Measurements from ENCODE around the gene GPC3.

GPC3 gene

DNA sequence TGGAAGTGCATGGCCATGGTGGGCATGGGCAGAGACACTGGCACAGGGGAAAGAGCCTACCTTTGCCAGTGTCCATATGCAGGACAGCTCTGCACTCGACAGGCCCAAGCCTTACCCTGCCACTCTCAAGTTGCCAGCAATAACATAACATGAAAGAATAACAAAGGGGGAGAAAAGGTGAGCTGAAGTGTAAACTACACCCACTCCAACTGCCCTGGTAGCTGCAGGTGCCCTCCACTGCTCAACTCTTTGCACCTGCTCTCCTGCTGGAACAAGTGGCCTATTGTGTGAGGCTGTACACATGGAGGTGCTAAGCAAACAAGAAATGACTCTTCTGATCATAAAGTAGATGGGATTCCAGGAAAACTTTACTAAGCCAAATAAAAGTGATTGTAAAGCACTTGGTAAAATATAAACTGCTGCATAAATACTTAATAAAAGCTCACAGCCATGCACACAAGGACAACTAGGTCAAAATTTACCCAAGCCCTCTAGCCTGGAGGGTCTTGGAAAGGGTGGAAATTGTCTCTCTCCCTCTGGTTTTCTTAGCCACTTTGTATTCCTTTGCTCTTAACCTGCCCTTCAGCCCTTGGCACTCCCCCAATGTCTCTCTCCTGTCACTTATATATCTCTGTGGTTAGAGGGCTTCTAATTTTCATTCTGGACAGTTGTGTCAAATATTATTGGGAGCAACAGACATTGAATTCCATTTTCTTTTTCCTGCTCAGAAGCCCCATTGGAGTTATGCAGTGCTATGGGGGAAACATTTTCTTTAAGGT, 308.9 kb downstream of the GPC3 start:
- H3K4me3 ChIP-seq: no peak overlapping the region
- no peaks in the 10 kb centered on the region for H3K27me3 ChIP-seq
- H3K36me3 ChIP-seq: no peaks in the 10 kb centered on the region
- H3K9me3 ChIP-seq: no peaks in the 10 kb centered on the region
- no peaks in the 10 kb centered on the region for H3K4me1 ChIP-seq
- TF ChIP-seq CTCF (IDR thresholded peaks at IDR 0.05): no peak
- no peak overlapping the region for H3K27ac ChIP-seq
- DNase-seq: no peak
- intact Hi-C loops (cut with DNase I; ENCODE audit: low total_unique reads): loop anchor here (5.0 to 10.0 kb wide), 2 partner anchors 342 to 1854 kb away; no protein-coding TSS in a partner anchor

- H3K36me3 ChIP-seq: no peaks in the 10 kb centered on the region
- intact Hi-C loops (cut with DNase I; ENCODE audit: low total_unique reads): loop anchor here (5.0 to 10.0 kb wide), 2 partner anchors 340 to 1853 kb away; no protein-coding TSS in a partner anchor
- H3K27me3 ChIP-seq: no peaks in the 10 kb centered on the region
- no peak for TF ChIP-seq CTCF (IDR thresholded peaks at IDR 0.05)
- H3K4me1 ChIP-seq: peaks cover 0 to 3% (median 0%) of the 10 kb centered on the region in 4 donors
- no peaks in the 10 kb centered on the region for H3K9me3 ChIP-seq
- no peak overlapping the region for H3K4me3 ChIP-seq
- no peak for DNase-seq
- no peak overlapping the region for H3K27ac ChIP-seq
These were observed 310.5 kb downstream of the GPC3 start for GRCh38 chrX:133674726-133675470.

- Histone ChIP-seq H3K27me3 (no peaks in the 10 kb centered on the region), H3K4me3 (no peak overlapping the region), H3K9me3 (no peaks in the 10 kb centered on the region), H3K4me1 (peaks cover 0 to 3% (median 0%) of the 10 kb centered on the region in 4 donors), H3K27ac (no peak overlapping the region), H3K36me3 (no peaks in the 10 kb centered on the region)
- DNase-seq: no peak
- peak; percentile 63 to 73 for TF ChIP-seq CTCF (IDR thresholded peaks at IDR 0.05)
- intact Hi-C loops (cut with DNase I; ENCODE audit: low total_unique reads): loop anchor here (10.0 kb wide), 1 partner anchor 336 kb away; no protein-coding TSS in a partner anchor
These were observed 315.0 kb downstream of the GPC3 start for GRCh38 chrX:133670383-133670782.

- DNase-seq: no peak
- H3K4me3 ChIP-seq: no peak overlapping the region
- intact Hi-C loops (cut with DNase I; ENCODE audit: low total_unique reads): no loop called here
- H3K27ac ChIP-seq: no peak overlapping the region
- H3K9me3 ChIP-seq: no peaks in the 10 kb centered on the region
- no peaks in the 10 kb centered on the region for H3K36me3 ChIP-seq
- peaks cover 0 to 3% (median 0%) of the 10 kb centered on the region in 4 donors for H3K4me1 ChIP-seq
- TF ChIP-seq CTCF (IDR thresholded peaks at IDR 0.05): no peak
- no peaks in the 10 kb centered on the region for H3K27me3 ChIP-seq
These were observed 316.2 kb downstream of the GPC3 start for GRCh38 chrX:133669214-133669613.

- DNase-seq: no peak
- no peaks in the 10 kb centered on the region for H3K27me3 ChIP-seq
- intact Hi-C loops (cut with DNase I; ENCODE audit: low total_unique reads): no loop called here
- H3K36me3 ChIP-seq: no peaks in the 10 kb centered on the region
- H3K4me1 ChIP-seq: peaks cover 0 to 3% (median 0%) of the 10 kb centered on the region in 4 donors
- H3K4me3 ChIP-seq: no peak overlapping the region
- TF ChIP-seq CTCF (IDR thresholded peaks at IDR 0.05): no peak
- no peaks in the 10 kb centered on the region for H3K9me3 ChIP-seq
- H3K27ac ChIP-seq: no peak overlapping the region
These were observed 317.0 kb downstream of the GPC3 start for GRCh38 chrX:133668225-133668931.
